Measurements from ENCODE around the gene RPF1.

DNA sequence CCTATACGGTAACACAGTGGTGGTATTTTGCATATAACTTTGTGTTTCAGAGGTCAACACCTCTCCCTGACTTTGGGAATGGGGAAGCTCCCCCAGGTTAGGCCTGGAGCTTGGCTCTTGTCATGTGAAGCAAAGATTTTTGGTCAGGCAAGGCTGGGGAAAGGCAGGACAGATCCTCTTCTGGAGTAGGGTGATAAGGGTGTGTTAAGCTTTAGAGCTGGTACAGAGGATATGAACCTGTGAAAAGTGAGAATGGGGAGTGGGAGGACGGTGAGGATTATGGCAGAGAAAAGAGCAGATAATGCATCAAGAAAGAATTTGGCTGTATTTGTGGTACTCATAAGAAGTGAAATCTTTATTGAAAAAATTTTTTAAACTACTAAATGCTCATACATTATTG, 2.3 kb downstream of the RPF1 start:
- TF ChIP-seq CTCF (IDR thresholded peaks at IDR 0.05; ENCODE audit: low read depth, low read length, missing input control) (no peak), ATF3 (IDR thresholded peaks at IDR 0.05) (no peak), RAD21 (IDR thresholded peaks at IDR 0.05) (no peak), HNF4G (IDR thresholded peaks at IDR 0.05) (no peak), MAX (IDR thresholded peaks at IDR 0.05) (no peak), RXRA (IDR thresholded peaks at IDR 0.05) (no peak), YY1 (IDR thresholded peaks at IDR 0.05) (no peak), SP1 (IDR thresholded peaks at IDR 0.05) (no peak), ZBTB33 (IDR thresholded peaks at IDR 0.05) (no peak), TAF1 (conservative IDR thresholded peaks at IDR 0.05) (no peak), HNF4A (conservative IDR thresholded peaks at IDR 0.05) (no peak), FOXA1 (IDR thresholded peaks at IDR 0.05) (no peak), GABPA (IDR thresholded peaks at IDR 0.05 in 1 of 2, conservative IDR thresholded peaks at IDR 0.05 in 1 of 2) (no peak)
- TF ChIP-seq, protein P1, sequence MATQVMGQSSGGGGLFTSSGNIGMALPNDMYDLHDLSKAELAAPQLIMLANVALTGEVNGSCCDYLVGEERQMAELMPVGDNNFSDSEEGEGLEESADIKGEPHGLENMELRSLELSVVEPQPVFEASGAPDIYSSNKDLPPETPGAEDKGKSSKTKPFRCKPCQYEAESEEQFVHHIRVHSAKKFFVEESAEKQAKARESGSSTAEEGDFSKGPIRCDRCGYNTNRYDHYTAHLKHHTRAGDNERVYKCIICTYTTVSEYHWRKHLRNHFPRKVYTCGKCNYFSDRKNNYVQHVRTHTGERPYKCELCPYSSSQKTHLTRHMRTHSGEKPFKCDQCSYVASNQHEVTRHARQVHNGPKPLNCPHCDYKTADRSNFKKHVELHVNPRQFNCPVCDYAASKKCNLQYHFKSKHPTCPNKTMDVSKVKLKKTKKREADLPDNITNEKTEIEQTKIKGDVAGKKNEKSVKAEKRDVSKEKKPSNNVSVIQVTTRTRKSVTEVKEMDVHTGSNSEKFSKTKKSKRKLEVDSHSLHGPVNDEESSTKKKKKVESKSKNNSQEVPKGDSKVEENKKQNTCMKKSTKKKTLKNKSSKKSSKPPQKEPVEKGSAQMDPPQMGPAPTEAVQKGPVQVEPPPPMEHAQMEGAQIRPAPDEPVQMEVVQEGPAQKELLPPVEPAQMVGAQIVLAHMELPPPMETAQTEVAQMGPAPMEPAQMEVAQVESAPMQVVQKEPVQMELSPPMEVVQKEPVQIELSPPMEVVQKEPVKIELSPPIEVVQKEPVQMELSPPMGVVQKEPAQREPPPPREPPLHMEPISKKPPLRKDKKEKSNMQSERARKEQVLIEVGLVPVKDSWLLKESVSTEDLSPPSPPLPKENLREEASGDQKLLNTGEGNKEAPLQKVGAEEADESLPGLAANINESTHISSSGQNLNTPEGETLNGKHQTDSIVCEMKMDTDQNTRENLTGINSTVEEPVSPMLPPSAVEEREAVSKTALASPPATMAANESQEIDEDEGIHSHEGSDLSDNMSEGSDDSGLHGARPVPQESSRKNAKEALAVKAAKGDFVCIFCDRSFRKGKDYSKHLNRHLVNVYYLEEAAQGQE (IDR thresholded peaks at IDR 0.05), result no peak
